Natural killer cell (primary cell): ENCODE results near the gene HNRNPF. TPM values are rescaled to one million over a fixed set of nuclear protein-coding genes. Genes with fewer than 3 reads are reported as not detected.

Source experiments
- ATAC-seq, 3 donors: fragments of 150-1000 bp in 2 of 3; fragments of 200-7000 bp in 1 of 3; cut with Tn5 transposase; 1 replicate in 1 of 3; 2 replicates in 2 of 3; pipeline ENCODE4 v1.10.0; 2021; ENCODE audit warnings: mild to moderate bottlenecking in 2 of 3, moderate library complexity in 2 of 3
- DNase-seq, 2 donors: peaks; one replicate each; pipeline versions ENCODE4 v3.0.0 to v3.0.0-alpha.2; 2013 to 2021; ENCODE audit warnings: mixed read lengths in 1 of 2
- H3K27ac ChIP-seq: one replicate; pipeline ENCODE4 v1.5.1; 2013; ENCODE audit warnings: mild to moderate bottlenecking, low read length
- H3K27me3 ChIP-seq: one replicate; pipeline ENCODE4 v1.6.1; 2013; ENCODE audit warnings: low read length; ENCODE audit not compliant: control insufficient read depth, insufficient read depth
- H3K36me3 ChIP-seq: one replicate; pipeline ENCODE4 v1.6.1; 2013; ENCODE audit warnings: low read length; ENCODE audit not compliant: control insufficient read depth, insufficient read depth
- H3K4me1 ChIP-seq: one replicate; pipeline ENCODE4 v1.6.1; 2013; ENCODE audit warnings: low read length; ENCODE audit not compliant: control insufficient read depth, insufficient read depth
- H3K4me3 ChIP-seq: one replicate; pipeline ENCODE4 v1.5.1; 2013; ENCODE audit warnings: low read length
- H3K9me3 ChIP-seq: one replicate; pipeline ENCODE4 v1.6.1; 2013; ENCODE audit warnings: low read length; ENCODE audit not compliant: control insufficient read depth, insufficient read depth
- H3K27ac Mint-ChIP-seq, 2 donors: one replicate each; pipeline ENCODE4 v1.8.0; 2022; ENCODE audit warnings: mild to moderate bottlenecking in 2 of 2, mixed read lengths in 2 of 2, moderate library complexity in 1 of 2
- H3K27me3 Mint-ChIP-seq, 2 donors: one replicate each; pipeline ENCODE4 v1.8.0; 2022; ENCODE audit warnings: low read depth in 2 of 2, mixed read lengths in 2 of 2
- H3K36me3 Mint-ChIP-seq: one replicate; pipeline ENCODE4 v1.8.0; 2022; ENCODE audit warnings: mixed read lengths
- H3K4me1 Mint-ChIP-seq, 2 donors: one replicate each; pipeline ENCODE4 v1.8.0; 2022; ENCODE audit warnings: mixed read lengths in 2 of 2
- H3K4me3 Mint-ChIP-seq: one replicate; pipeline ENCODE4 v1.8.0; 2022; ENCODE audit warnings: mild to moderate bottlenecking, moderate library complexity, mixed read lengths
- H3K9me3 Mint-ChIP-seq, 2 donors: one replicate each; pipeline ENCODE4 v1.8.0; 2022; ENCODE audit warnings: mixed read lengths in 2 of 2
- WGBS: methylation state at CpG from one replicate; pipeline ENCODE4 v1.1.7; 2013; ENCODE audit warnings: missing lambda C conversion rate; ENCODE audit not compliant: insufficient coverage; 5-methylcytosine and 5-hydroxymethylcytosine counted together
- intact Hi-C: fragments of 100-400 bp; cut with micrococcal nuclease; formaldehyde crosslinking; loops from one replicate; pipeline ENCODE4 v1.14.2; 2022
- total RNA-seq, 4 donors: library from RNA; stranded (reverse); fragments of 120-200 nt in 1 of 4; gene quantifications; one replicate each; pipeline versions ENCODE4 v1.2.3 to v1.2.4, GENCODE V29; 2013 to 2022
- TF ChIP-seq, protein P1 (sequence below): fragments of 200-600 bp; IDR thresholded peaks from one replicate; pipeline ENCODE4 v1.8.0; 2022; ENCODE audit warnings: antibody characterized with exemption

The HNRNPF gene
- total RNA-seq, 3 donors from 2014 or later (not counting 1 experiment from before 2014, with no cell fraction given), result 122 to 160 (median 125) TPM

DNA sequence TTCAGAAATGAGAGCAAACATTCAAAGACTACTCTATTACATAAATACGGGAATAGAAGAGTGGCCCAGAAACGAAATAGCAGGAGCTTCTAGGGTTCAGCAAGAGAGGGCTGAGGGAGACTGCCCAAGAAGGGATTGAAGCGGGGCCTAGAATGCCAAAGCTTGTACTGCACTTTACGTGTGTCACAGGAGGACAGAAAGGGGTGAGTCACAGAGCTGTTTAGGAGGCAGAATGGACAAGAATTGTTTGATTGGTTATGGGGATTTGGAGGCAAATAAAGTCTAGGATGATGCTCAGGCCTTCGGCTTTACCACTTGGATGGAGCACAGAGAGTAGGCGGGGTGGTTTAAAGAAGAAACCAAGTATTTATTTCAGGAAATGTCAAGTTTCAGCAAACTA lies 48.9 kb downstream of the HNRNPF start:
- no peaks in the 10 kb centered on the region for H3K36me3 ChIP-seq
- Mint-ChIP-seq H3K4me3 (peak overlapping the region; percentile 74), H3K27ac (peak overlapping the region; percentile 41 to 89), H3K9me3 (no peaks in the 10 kb centered on the region), H3K27me3 (no peaks in the 10 kb centered on the region), H3K36me3 (no peaks in the 10 kb centered on the region), H3K4me1 (peaks cover 19 to 30% of the 10 kb centered on the region in 2 donors)
- H3K4me1 ChIP-seq, result peaks cover 21% of the 10 kb centered on the region
- H3K4me3 ChIP-seq, result no peak overlapping the region
- intact Hi-C loops, result no loop called here
- TF ChIP-seq, protein P1, sequence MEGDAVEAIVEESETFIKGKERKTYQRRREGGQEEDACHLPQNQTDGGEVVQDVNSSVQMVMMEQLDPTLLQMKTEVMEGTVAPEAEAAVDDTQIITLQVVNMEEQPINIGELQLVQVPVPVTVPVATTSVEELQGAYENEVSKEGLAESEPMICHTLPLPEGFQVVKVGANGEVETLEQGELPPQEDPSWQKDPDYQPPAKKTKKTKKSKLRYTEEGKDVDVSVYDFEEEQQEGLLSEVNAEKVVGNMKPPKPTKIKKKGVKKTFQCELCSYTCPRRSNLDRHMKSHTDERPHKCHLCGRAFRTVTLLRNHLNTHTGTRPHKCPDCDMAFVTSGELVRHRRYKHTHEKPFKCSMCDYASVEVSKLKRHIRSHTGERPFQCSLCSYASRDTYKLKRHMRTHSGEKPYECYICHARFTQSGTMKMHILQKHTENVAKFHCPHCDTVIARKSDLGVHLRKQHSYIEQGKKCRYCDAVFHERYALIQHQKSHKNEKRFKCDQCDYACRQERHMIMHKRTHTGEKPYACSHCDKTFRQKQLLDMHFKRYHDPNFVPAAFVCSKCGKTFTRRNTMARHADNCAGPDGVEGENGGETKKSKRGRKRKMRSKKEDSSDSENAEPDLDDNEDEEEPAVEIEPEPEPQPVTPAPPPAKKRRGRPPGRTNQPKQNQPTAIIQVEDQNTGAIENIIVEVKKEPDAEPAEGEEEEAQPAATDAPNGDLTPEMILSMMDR, result no peak
- ATAC-seq (no peak), DNase-seq (no peak)
- WGBS, result 94% methylated on average over 6 of the region's 6 CpGs
- H3K27me3 ChIP-seq, result no peaks in the 10 kb centered on the region
- H3K9me3 ChIP-seq, result no peaks in the 10 kb centered on the region
- H3K27ac ChIP-seq, result no peak overlapping the region

DNA sequence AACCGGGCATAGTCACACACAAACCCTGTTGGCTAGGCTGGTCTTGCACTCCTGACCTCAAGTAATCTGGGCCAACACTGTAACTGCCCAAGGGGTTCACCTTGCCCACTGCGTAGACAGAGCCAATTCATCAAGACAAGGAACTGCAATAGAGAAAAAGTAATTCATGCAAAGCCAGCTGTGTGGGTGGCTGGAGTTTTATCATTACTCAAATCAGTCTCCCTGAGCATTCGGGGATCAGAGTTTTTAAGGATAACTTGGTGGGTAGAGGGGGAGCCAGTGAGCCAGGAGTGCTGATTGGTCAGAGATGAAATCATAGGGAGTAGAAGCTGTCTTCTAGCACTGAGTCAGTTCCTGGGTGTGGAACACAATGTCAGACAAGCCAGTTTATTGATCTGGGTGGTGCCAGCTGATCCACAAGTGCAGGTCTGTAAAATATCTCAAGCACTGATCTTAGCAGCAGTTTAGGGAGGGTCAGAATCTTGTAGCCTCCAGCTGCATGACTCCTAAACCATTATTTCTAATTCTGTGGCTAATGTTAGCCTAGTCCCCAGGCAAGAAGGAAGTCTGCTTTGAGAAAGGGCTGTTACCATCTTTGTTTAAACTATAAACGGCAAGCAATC lies 53.1 kb downstream of the HNRNPF start:
- Histone ChIP-seq H3K36me3 (no peaks in the 10 kb centered on the region), H3K9me3 (no peaks in the 10 kb centered on the region), H3K4me1 (peaks cover 2% of the 10 kb centered on the region), H3K27me3 (peaks cover 2% of the 10 kb centered on the region), H3K4me3 (no peak overlapping the region), H3K27ac (no peak overlapping the region)
- H3K4me1 Mint-ChIP-seq, result peaks cover 2 to 12% of the 10 kb centered on the region in 2 donors
- H3K36me3 Mint-ChIP-seq, result no peaks in the 10 kb centered on the region
- TF ChIP-seq, protein P1, result no peak
- 74% methylated on average over 4 of the region's 4 CpGs for WGBS
- peaks cover 1% of the 10 kb centered on the region in 2 donors for H3K27me3 Mint-ChIP-seq
- no peak overlapping the region for H3K27ac Mint-ChIP-seq
- intact Hi-C loops, result no loop called here
- no peaks in the 10 kb centered on the region for H3K9me3 Mint-ChIP-seq
- ATAC-seq (no peak), DNase-seq (no peak)
- H3K4me3 Mint-ChIP-seq, result no peak overlapping the region

DNA sequence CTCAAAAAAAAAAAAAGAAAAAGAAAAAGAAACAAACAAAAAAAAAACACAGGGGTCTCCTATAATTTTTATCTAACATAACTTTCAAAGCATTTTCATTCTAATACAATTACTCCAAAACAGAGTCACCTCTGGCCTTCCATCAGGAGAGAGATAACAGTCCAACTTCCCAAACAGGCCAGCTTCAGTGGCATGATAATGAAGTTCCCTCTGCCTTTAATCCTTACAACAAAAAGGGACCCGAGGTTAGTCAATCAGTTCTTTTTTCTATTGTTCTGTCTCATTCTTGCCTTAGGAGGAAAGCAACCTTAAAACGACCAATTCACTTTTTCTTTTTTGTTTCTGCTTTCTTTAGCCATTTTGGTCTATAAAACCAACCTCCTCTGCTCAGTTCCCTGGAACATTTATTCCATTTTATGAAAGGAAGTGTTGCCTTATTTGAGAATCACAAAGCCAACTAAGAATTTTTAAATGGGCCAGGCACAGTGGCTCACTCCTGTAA lies 54.1 kb downstream of the HNRNPF start:
- Mint-ChIP-seq H3K27me3 (peaks cover 6 to 10% of the 10 kb centered on the region in 2 donors), H3K4me1 (peaks cover 5 to 11% of the 10 kb centered on the region in 2 donors), H3K4me3 (no peak overlapping the region), H3K9me3 (no peaks in the 10 kb centered on the region), H3K36me3 (no peaks in the 10 kb centered on the region), H3K27ac (no peak overlapping the region)
- H3K4me1 ChIP-seq, result peaks cover 5% of the 10 kb centered on the region
- ATAC-seq, result no peak
- TF ChIP-seq, protein P1, result no peak
- peaks cover 12% of the 10 kb centered on the region for H3K27me3 ChIP-seq
- intact Hi-C loops, result no loop called here
- no peak overlapping the region for H3K4me3 ChIP-seq
- no peak for DNase-seq
- no peaks in the 10 kb centered on the region for H3K36me3 ChIP-seq
- H3K27ac ChIP-seq, result no peak overlapping the region
- 0% methylated on average over 1 of the region's 2 CpGs for WGBS
- no peaks in the 10 kb centered on the region for H3K9me3 ChIP-seq

DNA sequence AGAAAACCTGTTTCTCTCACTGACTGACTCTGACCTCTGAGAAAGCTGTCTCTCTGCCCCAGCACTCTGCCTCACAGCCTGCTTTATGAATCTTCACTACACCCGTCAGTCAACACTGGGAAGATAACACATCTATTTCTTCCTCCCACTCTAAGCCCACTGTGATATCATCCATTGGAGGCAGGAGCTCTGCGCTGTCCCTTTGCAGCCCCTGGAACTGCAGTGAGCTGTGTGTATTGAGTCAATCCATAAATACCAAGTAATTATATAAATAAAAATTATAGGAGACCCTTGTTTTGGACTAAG lies 54.7 kb downstream of the HNRNPF start:
- 83% methylated on average over 1 of the region's 2 CpGs for WGBS
- no peak overlapping the region for H3K27ac Mint-ChIP-seq
- ATAC-seq, result no peak

More for the DNA sequence above, 54.7 kb downstream of the HNRNPF start:
- no peaks in the 10 kb centered on the region for H3K36me3 Mint-ChIP-seq
- Histone ChIP-seq H3K27me3 (peaks cover 13% of the 10 kb centered on the region), H3K4me3 (no peak overlapping the region), H3K9me3 (no peaks in the 10 kb centered on the region), H3K4me1 (peaks cover 5% of the 10 kb centered on the region), H3K36me3 (no peaks in the 10 kb centered on the region), H3K27ac (no peak overlapping the region)
- TF ChIP-seq, protein P1, result no peak
- H3K27me3 Mint-ChIP-seq, result peaks cover 6 to 12% of the 10 kb centered on the region in 2 donors
- intact Hi-C loops, result no loop called here
- DNase-seq, result no peak
- H3K4me3 Mint-ChIP-seq, result no peak overlapping the region
- H3K4me1 Mint-ChIP-seq, result peaks cover 5 to 10% of the 10 kb centered on the region in 2 donors
- no peaks in the 10 kb centered on the region for H3K9me3 Mint-ChIP-seq
